Right hindlimb (tissue), 1 donor: ENCODE results near the gene DHX57.
"Not testable (repeated sequence)": the region's sequence is repeated elsewhere in the genome, so short reads cannot be mapped to it uniquely, and the experiment has no call there.

Source experiments
- DNase-seq: peaks from one replicate; pipeline ENCODE4 v3.0.0-alpha.2; 2018

The DHX57 gene

DNA sequence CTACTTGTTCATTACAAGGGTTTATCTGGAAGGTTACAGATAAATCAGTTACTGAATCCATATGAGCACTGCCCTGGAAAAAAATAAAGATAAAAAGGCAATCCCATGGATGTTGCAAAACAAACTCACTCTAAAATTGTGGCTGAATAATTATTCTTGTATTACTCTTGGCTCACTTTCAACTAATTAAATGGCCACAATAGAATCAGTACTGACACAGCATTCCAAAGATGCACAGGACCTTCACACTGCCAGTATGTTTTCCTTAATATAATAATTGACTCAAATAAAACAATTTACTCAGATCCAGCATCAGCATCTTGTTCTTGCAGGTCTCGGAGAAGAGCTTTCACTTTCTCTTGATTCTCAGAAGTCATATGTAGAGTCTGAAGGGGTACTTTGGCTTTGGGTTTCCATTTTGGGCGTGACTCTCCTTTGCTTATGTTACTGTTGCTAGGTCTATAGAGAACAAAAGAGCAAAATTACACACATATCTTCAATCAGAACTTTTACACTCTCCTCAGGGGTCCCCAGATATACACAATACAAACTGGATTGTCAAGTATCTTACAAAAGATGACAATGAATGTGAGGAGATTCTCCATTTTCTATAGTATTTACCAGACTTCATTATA lies 12.6 kb downstream of the DHX57 start:
- DNase-seq: no peak

DNA sequence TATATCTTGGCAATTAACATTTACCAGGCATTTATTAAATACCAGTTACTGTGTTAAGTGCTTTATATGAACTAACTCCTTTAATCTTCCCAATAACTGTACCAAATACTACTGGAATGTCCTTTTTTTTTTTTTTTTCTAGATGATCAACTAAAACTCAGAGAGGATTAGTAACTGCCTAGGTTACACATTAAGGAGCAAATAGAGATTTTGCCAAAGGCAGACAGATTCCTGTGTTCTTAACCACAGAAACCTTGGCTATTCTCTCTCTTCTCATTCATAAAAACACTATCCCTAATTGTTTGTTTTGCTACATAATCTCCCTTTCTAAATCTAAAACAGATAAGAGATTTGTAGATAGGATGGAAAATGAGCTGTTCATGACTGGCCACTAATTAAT lies 13.3 kb downstream of the DHX57 start:
- no peak for DNase-seq

DNA sequence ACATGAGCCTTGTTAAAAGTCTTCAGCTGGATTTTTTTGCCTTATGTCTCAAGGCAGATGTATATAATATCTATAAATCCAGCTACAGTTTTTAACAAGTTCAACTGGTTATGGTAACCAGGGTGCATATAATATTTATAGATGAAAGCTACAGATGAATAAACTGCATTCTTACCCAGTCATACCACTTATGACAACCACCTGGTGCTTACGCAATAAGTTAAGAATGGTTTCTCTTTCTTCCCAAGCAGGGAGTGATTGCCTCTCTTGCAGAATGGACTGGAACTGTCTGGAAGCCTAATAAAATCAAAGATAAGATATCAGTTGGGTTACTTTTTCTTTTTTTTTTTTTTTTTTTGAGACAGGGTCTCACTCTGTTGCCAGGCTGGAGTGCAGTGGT lies 19.6 kb downstream of the DHX57 start:
- no peak for DNase-seq

DNA sequence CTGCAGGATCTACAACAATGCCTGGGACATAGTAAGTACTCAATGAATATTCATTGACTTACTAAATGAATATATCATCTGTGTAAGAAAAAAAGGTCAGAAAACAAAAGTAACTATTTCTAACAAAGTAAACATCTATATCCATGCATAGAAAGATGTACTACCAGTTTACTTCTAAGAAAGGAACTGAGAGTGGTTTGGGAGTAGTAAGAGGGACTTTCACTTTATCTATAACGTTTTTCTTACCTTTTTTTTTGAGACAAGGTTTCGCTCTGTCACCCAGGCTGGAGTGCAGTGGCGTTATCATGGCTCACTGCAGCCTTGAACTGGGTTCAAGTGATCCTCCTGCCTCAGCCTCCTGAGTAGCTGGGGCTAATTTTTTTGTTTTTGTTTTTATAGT lies 25.7 kb downstream of the DHX57 start:
- no peak for DNase-seq

DNA sequence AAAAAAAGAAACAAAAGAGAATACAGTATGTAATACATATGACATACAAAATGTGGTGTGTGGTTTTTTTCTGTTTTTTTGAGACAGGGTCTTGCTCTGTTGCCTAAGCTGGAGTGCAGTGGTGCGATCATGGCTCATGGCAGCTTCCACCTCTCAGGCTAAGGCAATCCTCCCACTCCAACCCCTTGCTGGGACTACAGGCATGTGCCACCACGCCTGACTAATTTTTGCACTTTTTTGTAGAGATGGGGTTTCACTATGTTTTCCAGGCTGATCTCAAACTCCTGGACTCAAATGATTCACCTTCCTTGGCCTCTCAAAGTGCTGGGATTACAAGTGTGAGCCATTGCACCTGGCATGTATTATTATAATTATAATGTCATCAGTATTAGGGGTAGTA lies 38.9 kb downstream of the DHX57 start:
- no peak for DNase-seq

DNA sequence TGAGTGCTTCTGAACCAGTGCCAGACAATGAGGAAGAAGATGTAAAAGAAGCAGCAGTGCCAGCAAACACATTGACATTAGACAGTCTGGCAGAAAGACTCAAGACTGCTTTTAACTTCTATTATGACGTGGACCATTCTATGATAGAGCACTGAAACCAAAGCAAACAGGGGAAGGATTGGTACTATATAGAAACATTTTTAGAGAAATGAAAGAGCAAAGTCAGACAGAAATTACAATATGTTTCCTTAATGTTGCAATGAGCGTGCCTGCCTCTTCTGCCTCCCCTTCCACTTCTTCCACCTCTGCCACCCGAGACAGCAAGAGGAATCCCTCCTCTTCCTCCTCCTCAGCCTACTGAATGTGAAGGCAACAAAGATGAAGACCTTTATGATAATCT lies 39.7 kb downstream of the DHX57 start:
- no peak for DNase-seq

DNA sequence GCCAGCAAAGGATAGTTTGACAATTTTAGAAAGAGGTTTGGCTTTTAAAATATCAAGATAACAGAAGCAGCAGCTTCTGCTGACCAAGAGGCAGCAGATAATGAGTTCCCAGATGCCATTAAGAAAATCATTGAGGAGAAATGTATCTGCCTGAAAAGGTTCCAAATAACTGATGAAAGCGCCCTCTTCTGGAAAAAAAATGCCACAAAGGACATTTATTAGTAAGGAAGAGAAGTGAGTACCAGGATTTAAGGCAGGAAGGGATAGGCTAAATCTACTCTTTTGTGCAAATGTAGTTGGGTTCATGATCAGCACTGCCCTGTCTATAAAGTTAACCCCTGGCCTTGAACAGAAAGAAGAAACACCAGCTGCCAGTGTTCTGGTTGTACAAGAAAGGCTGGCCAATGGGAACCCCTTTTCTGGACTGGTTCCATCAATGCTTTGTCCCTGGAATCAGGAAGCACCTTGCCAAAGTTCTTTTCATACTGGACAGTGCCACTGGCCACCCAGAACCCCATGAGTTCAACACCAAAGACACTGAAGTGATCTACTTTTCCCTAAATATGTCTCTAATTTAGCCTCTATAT lies 40.6 kb downstream of the DHX57 start:
- no peak for DNase-seq

DNA sequence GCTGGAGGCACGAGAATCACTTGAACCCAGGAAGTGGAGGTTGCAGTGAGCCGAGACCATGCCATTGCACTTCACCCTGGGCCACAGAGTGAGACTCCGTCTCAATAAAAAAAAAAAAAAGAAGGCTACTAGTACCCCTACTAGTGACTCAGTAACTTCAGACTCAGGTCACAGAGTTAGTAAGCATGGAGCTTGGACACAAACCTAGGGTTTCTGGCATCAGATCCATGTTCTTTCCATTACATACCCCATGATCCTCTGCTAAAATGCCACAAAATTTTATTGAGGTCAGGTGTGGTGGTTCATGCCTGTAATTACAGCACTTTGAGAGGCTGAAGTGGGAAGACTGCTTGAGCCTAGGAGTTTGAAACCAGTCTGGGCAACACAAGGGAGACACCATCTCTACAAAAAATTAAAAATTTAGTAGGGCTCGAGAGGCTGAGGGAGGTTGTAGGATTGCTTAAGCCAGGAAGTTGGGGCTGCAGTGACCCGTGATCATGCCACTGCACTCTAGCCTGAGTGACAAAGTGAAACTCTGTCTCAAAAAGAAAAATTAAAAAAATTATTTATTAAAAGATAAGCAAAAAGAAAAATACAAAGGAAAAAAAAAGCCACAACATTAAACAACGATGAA lies 45.1 kb downstream of the DHX57 start:
- DNase-seq: no peak

DNA sequence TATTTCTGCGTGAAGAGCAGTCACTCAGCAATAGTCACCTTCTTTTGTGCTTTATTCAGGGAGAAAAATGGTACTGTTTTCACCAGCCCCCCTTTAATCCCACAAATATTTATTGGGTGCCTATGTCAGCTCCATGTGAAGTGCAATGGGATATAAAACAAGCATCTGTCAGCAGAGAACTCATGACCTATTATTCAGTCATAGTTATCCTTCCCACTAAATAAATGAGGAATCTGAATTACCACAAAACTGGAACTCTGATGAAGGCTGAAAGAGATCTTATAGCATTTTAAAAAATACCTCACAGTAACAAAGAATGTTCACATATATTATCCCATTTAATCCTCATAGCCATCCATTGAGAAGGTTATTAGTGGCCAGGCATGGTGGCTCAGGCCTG lies 45.8 kb downstream of the DHX57 start:
- DNase-seq: no peak

DNA sequence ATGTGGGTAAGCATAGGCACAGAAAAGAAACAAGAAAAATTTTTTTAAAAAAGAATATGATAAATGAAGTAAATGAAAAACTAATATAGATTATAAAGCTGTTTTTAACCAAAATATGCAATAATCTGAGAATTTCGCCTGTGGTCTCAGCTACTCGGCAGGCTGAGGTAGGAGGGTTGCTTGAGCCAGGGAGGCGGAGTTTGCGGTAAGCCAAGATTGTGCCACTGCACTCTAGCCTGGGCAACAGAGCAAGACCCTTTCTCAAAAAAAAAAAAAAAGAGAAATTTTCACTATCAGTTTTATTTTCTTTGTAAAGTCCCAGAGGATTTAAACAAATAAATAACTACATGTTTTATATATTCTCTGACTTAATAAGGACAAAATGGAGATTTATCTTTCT lies 47.3 kb downstream of the DHX57 start:
- no peak for DNase-seq

DNA sequence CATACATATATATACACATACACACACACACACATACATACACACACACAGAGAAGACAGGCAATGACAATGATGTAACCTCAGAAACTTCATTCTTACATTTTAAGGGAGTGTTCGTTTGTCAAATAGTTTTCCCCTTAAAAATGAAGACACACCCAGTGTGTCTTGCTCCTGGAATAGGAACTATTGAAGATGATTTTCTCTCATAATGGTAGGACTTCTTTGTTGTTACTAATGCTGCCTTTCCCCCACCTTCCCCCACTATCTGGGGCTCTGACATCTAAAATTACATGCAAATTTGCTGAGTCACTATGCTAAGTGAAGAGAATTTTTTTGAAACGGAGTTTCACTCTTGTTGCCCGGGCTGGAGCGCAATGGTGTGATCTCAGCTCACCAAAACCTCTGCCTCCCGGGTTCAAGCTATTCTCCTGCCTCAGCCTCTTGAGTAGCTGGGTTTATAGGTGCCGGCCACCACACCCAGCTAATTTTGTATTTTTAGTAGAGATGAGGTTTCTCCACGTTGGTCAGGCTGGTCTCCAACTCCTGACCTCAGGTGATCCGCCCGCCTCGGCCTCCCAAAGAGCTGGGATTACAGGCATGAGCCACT lies 48.1 kb downstream of the DHX57 start:
- DNase-seq: not testable (repeated sequence)

DNA sequence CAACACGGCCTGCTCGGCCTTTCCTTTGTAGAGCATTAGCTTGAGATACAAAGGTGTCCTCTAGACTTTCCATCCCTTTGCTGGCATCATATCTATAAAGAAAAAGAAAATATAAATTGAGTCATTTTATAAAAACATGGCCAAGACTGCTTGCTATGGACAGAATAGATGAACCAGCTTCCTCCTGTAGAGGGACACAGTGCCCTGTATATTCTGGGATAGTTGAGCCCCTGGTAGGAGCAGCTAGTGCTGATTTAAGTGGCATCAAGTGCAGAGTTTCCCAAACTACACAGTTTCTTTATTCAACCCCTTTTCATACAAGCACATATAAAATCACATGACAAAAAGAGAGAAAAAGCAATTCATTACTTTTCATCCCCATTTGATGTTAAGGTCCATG lies 49.8 kb downstream of the DHX57 start:
- DNase-seq: no peak

DNA sequence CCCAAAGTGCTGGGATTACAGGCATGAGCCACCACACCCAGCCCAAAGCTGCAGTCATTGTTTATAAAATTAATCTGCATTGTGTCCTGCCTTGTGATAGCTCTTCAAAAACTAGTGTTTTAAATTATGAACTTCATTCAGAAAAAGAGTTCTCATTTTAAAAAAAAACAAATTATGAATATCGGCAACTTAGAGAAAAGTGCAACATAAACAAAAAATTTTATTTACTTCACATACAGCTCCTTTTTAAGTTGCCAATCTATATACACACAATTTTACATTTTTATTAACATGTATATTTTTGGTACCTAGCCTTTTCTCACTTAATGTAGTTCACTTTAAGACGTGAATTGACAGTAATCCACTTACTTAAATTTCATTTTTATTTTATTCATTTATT lies 50.8 kb downstream of the DHX57 start:
- no peak for DNase-seq

DNA sequence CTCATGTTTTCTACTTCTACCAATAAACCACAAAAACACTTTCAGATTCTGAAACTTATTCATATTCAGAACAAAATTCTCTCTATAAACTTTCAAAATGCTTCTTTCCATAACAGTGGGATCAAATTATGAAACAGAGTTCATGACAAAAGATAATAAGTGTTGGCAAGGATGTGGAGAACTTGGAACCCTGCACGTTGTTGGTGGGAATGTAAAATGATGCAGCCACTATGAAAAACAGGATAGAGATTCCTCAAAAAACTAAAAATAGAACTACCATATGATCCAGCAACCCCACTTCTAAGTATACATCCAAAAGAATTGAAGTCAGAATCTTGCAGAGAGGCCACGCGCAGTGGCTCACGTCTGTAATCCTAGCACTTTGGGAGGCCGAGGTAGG lies 52.3 kb downstream of the DHX57 start:
- no peak for DNase-seq

DNA sequence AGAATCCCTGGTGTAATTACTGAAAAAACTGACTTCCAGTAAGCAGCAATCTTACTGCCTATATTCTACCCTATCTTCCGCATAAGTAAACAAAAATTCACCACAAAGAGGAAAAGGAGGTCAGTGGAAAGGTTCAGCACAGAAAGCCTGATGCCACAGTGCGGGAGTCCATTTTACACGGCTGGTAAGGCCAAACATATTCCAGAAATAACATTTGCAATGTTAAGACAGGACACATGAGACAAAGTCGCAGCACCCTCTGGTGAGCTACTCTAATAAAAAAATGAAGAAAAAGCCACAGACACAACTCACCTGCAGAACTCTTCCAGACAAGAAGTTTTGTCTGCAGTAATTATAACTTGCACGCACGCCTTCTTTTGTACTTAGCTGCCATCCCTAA lies 57.2 kb downstream of the DHX57 start:
- no peak for DNase-seq

DNA sequence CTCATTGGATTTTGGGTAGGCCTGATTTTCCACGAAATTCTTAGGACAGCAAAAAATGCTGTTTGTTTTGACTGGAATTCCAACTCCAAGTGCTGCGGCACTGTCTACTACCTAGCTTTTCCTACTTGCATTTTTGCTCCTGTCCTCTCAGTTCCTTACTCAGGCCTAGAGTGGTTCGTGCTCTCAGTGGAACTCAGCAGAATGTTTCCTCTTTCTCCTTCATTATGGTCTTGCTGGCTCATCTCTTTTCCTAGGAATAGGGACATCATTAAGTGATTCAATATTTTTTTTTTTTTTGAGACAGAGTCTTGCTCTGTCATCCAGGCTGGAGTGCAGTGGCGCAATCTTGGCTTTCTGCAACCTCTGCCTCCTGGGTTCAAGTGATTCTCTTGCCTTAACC lies 59.8 kb downstream of the DHX57 start:
- no peak for DNase-seq

DNA sequence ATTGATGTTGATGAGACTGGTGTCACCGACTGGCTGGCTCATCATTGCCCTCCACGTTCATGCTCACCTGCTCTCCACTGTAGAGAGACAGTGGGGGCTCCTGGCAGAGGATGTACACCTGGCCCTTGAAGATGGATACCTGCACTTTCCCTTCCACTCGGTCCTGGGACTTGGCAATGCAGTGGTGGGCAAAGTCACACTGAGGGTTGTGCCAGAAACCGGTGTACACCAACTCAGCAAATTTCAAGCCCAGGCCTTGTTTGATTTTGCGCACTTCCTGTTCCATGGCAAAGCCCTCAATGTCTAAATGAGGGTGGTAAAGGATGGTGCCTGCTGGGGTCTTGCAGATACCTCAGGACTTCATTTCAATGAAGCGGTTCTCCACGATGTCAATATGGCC lies 65.2 kb downstream of the DHX57 start:
- DNase-seq: no peak

DNA sequence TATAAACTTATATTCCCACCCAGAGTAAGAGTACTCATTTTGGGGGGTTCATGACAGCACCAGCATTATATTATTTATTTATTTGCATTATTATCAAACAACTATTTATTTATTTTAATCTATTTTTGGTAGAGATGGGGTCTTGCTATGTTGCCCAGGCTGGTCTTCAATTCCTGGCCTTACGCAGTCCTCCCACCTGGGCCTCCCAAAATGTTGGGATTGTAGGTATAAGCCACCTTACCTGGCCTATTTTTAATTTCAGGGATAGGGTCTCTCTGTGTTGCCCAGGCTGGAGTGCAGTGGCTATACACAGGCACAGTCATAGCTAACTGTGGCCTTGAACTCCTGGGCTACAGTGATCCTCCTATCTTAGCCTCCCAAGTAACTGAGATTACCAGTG lies 67.1 kb downstream of the DHX57 start:
- no peak for DNase-seq

DNA sequence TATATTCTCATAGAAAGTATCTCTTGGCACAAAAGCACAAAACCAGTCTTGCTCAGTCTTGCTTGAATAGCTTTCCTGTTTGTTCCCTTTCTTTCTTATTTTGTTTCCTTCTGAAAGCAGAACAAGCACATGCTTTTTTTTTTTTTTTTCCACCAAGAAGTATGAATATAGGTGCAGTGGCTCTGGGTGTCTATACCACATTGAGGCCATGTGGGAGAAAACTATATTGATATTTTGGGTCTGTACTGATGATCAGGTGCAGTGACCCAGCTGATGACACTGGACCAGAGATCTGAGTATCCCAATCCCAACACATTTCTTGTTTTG lies 69.0 kb downstream of the DHX57 start:
- no peak for DNase-seq

DNA sequence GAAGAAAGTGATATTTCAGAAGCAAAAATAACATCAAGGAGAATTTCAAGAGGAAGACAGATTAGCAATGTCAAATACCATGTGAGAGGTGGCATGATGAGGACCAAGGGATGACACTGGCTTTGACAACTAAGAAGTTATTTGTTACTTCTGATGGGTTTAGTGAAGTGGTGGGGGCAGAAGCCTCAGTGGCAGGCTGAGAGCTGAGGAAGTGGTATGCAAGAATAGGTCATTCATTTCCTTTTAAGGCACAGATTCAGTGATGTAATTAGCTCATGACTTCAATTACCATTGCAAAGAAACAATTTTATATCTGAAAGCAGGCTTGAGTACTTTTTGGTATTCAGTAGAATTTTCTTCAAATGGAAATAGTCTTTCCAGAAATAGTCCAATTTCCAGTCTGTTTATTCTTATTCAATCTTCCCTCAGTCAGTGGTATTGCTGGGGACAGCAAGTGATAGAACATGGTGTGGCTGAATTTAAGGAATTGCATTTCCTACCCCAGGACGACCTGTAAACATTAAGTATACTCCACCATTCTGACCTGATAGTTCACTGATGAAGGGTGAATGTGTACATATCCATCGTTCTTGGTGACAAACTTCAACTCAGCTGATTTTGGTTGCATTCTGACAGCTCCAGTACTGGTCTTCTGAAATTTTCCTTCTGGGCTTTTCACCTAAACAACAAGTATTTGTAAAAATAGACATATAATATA lies 69.6 kb downstream of the DHX57 start:
- no peak for DNase-seq

DNA sequence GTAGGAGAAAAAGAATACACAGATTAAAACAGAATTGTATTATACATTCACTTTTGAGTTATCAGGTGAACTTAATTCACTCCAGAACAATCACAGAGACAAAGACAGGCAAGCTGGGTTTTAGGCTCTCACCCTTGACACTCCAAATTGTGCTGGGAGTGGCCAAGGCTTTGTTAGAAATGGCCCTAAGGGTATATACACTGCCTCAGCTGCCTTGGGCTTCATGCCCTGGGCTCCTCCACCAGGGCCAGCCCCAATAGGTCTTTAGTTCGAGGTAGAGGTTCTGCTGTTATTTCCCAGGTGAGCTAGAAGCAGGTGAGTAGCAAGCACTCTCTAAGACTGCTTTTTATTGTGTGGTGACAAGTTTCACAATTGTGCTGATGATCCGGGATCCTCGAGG lies 77.8 kb downstream of the DHX57 start:
- no peak for DNase-seq

DNA sequence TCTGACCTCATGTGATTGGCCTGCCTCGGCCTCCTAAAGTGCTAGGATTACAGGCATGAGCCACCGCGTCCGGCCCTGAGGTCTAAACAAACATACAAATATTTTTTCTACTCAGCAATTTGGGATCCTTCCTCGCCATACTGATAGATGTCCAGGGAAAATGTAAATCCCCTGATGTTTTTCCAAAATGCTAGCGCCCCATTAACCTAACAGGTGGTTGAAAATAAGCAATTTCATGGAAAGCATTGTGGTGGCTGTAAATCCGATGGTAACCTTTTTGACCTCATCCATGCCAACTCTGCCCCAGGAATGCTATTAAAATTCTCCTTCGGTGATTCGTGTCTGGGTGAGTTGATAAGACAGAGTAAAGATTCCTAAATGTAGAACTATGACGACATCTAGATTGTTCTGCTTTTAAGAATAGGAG lies 78.5 kb downstream of the DHX57 start:
- DNase-seq: no peak

DNA sequence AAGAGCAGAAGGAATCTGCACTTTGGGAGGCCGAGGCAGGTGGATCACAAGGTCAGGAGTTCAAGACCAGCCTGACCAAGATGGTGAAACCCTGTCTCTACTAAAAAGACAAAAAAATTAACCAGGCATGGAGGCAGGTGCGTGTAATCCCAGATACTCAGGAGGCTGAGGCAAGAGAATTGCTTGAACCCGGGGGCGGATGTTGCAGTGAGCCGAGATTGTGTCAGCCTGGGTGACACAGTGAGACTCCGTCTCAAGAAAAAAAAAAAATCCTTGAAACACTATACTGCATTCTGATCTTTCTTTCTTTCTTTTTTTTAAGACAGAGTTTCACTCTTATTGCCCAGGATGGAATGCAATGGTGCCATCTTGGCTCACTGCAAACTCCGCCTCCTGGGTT lies 80.7 kb downstream of the DHX57 start:
- not testable (repeated sequence) for DNase-seq
